Trophoblast cell (in vitro differentiated cells and primary cell): ENCODE results near the gene FITM1.

Experiments used
- DNase-seq, 2 donors: peaks; one replicate each; pipeline ENCODE4 v3.0.0-alpha.2; 2016
- H2AFZ ChIP-seq: 2 replicates; pipeline ENCODE4 v1.6.1; 2013; ENCODE audit warnings: low read length, moderate library complexity, mild to moderate bottlenecking; ENCODE audit not compliant: insufficient read depth, poor library complexity
- H2AK5ac ChIP-seq: 2 replicates; pipeline ENCODE4 v1.6.1; 2013; ENCODE audit warnings: mild to moderate bottlenecking, low read length
- H2BK120ac ChIP-seq: 2 replicates; pipeline ENCODE4 v1.6.1; 2013; ENCODE audit warnings: low read length, mild to moderate bottlenecking, moderate library complexity; ENCODE audit not compliant: insufficient read depth, poor library complexity
- H2BK12ac ChIP-seq: 2 replicates; pipeline ENCODE4 v1.6.1; 2013; ENCODE audit warnings: mild to moderate bottlenecking, low read length, moderate library complexity
- H2BK5ac ChIP-seq: 2 replicates; pipeline ENCODE4 v1.6.1; 2013; ENCODE audit warnings: low read length, low read depth, moderate library complexity, mild to moderate bottlenecking; ENCODE audit not compliant: poor library complexity
- H3K14ac ChIP-seq: 2 replicates; pipeline ENCODE4 v1.6.1; 2013; ENCODE audit warnings: mild to moderate bottlenecking, low read length
- H3K18ac ChIP-seq: 2 replicates; pipeline ENCODE4 v1.6.1; 2013; ENCODE audit warnings: mild to moderate bottlenecking, low read length
- H3K23ac ChIP-seq: 2 replicates; pipeline ENCODE4 v1.6.1; 2013; ENCODE audit warnings: low read length
- H3K27ac ChIP-seq: 2 replicates; pipeline ENCODE4 v1.5.1; 2013; ENCODE audit warnings: low read depth, mild to moderate bottlenecking, inconsistent platforms, low read length, moderate library complexity
- H3K27me3 ChIP-seq: 2 replicates; pipeline ENCODE4 v1.6.1; 2013; ENCODE audit warnings: inconsistent platforms, mild to moderate bottlenecking, low read length, moderate library complexity; ENCODE audit not compliant: insufficient read depth
- H3K36me3 ChIP-seq, 2 experiments: 1 replicate in 1 of 2; 2 replicates in 1 of 2; pipeline ENCODE4 v1.6.1; 2013; ENCODE audit warnings: low read length in 2 of 2, mild to moderate bottlenecking in 2 of 2, moderate library complexity in 1 of 2; ENCODE audit not compliant: insufficient read depth in 2 of 2, control insufficient read depth in 1 of 2
- H3K4ac ChIP-seq: 2 replicates; pipeline ENCODE4 v1.6.1; 2013; ENCODE audit warnings: low read depth, mild to moderate bottlenecking, low read length, moderate library complexity
- H3K4me1 ChIP-seq, 2 experiments: 1 replicate in 1 of 2; 2 replicates in 1 of 2; pipeline ENCODE4 v1.6.1; 2013; ENCODE audit warnings: low read length in 2 of 2, mild to moderate bottlenecking in 2 of 2, moderate library complexity in 1 of 2; ENCODE audit not compliant: insufficient read depth in 2 of 2, control insufficient read depth in 1 of 2
- H3K4me2 ChIP-seq: 2 replicates; pipeline ENCODE4 v1.6.1; 2013; ENCODE audit warnings: inconsistent platforms, mild to moderate bottlenecking, low read length, moderate library complexity
- H3K4me3 ChIP-seq: 2 replicates; pipeline ENCODE4 v1.5.1; 2013; ENCODE audit warnings: mild to moderate bottlenecking, low read depth, low read length, inconsistent platforms
- H3K79me1 ChIP-seq: one replicate; pipeline ENCODE4 v1.6.1; 2013; ENCODE audit warnings: low read length
- H3K79me2 ChIP-seq: 2 replicates; pipeline ENCODE4 v1.6.1; 2013; ENCODE audit warnings: low read length, mild to moderate bottlenecking; ENCODE audit not compliant: control insufficient read depth, insufficient read depth, poor library complexity
- H3K9ac ChIP-seq: 2 replicates; pipeline ENCODE4 v1.6.1; 2013; ENCODE audit warnings: mild to moderate bottlenecking, low read length
- H3K9me3 ChIP-seq: 2 replicates; pipeline ENCODE4 v1.6.1; 2013; ENCODE audit warnings: low read depth, mild to moderate bottlenecking, control low read depth, inconsistent platforms, low read length; ENCODE audit not compliant: insufficient read depth
- H4K12ac ChIP-seq: 2 replicates; pipeline ENCODE4 v1.6.1; 2013; ENCODE audit warnings: low read depth, mild to moderate bottlenecking, low read length, moderate library complexity
- H4K8ac ChIP-seq: 2 replicates; pipeline ENCODE4 v1.6.1; 2013; ENCODE audit warnings: low read depth, mild to moderate bottlenecking, low read length, moderate library complexity
- H4K91ac ChIP-seq: one replicate; pipeline ENCODE4 v1.6.1; 2013; ENCODE audit warnings: low read depth, mild to moderate bottlenecking, low read length, moderate library complexity
- WGBS: extraction: QIAGEN DNeasy Blood & Tissue Kit; methylation state at CpG from one replicate; pipeline ENCODE4 v1.1.7; 2013; ENCODE audit warnings: missing lambda C conversion rate; ENCODE audit not compliant: insufficient read length, insufficient coverage; ENCODE audit errors: extremely low coverage; 5-methylcytosine and 5-hydroxymethylcytosine counted together

FITM1 gene

DNA sequence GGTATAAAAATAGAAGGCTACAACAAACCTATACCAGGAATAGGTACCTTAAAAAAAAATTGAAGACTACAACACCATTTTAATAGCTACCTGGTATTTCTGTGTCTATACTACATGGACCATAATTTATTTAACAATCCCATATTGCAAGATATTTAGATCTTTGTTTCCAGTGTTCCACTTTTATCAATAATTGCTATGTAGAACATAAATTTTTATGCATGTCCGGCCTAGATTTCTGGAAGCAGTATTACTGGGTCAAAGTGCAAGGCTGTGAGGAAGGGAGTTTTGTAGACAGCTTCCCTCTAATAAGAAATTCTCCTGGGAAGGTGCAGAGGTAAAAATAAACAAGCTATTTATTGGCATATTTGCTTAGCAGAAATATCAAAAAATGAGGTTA, 19.9 kb upstream of the FITM1 start:
- Histone ChIP-seq H3K27ac (no peak overlapping the region), H2AK5ac (no peak overlapping the region), H2BK120ac (no peak overlapping the region), H3K9ac (no peak overlapping the region), H2BK12ac (no peak overlapping the region), H2AFZ (no peak overlapping the region), H3K4me2 (no peak overlapping the region), H4K8ac (no peak overlapping the region), H3K79me1 (peaks cover 10% of the 10 kb centered on the region), H3K27me3 (no peaks in the 10 kb centered on the region), H3K79me2 (peaks cover 9% of the 10 kb centered on the region), H3K4me3 (no peak overlapping the region), H3K36me3 (no peaks in the 10 kb centered on the region), H3K4me1 (peaks cover under 1 to 1% of the 10 kb centered on the region in 2 experiments), H3K18ac (no peak overlapping the region), H4K12ac (no peak overlapping the region), H3K23ac (no peak overlapping the region), H3K9me3 (no peaks in the 10 kb centered on the region), H3K14ac (no peak overlapping the region), H2BK5ac (no peak overlapping the region), H3K4ac (no peak overlapping the region), H4K91ac (no peak overlapping the region)
- no CpG with 5 or more reads among the region's 1 CpG for WGBS
- no peak for DNase-seq

DNA sequence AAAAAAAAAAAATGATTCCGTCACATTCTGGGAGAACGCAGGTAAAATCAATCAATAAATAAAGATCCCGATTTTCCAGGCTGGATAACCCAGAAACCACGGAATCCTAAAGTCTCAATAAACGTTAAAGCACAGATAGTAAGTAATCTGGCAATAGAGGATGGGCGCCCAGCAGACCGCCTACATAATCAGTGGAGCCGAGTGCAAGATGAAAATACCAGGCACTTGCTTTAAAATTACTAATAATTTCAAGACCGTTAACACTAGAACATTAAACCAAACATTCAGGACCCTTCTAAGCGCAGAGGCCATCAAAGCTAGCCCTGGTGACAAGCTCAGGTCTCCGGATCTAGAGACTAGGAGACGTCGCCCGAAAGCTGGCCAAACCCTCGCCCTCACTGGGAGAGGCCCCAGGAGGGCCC, 17.1 kb upstream of the FITM1 start:
- H2BK12ac ChIP-seq: peak overlapping the region; percentile 23
- H3K23ac ChIP-seq: no peak overlapping the region
- WGBS: no CpG with 5 or more reads among the region's 15 CpGs

DNA sequence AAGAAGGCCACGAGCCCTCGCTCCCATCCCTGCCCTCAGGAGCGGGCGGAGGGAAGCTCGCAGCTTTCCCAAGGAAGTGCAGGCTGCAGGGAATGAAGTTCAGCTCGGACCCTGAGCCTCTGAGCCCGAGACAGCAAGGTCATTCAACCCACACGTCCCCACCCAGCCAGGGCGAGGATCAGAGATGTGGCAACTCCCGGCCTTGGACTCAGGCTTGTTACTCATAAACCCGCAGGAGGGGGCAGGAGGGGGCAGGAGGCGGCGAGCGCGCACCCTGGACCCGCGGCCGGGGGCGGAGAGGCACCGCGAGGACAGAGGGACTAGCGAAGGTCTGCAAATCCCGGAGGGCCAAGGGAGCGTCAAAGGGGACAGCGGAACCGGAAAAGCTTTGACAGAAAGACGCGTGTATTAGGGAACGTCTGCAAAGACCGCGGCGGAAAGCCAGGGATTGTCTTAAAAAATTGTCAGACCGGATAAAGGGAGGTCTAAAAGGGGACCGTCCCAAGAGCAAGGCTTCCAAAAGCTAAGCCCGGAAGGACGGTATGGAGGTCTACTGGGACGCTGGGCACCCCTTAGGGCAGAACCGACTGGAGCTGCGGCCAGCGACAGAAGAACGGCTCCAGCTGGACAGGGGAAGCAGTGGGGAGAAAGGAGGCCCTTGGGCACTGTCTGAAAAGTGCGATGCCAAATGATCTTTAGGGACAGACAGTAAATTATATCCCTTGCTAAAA, 16.5 kb upstream of the FITM1 start:
- Histone ChIP-seq H3K36me3 (peaks cover 7 to 17% of the 10 kb centered on the region in 2 experiments), H2BK5ac (peak overlapping the region; percentile 84), H3K9me3 (no peaks in the 10 kb centered on the region), H4K8ac (peak overlapping the region; percentile 94), H2AK5ac (peak overlapping the region; percentile 52), H3K14ac (peak overlapping the region; percentile 97), H3K79me2 (peaks cover 9% of the 10 kb centered on the region), H3K4ac (peak overlapping the region; percentile 80), H3K4me3 (peak overlapping the region; percentile 72), H2BK120ac (peak overlapping the region; percentile 88), H3K9ac (peak overlapping the region; percentile 89), H3K18ac (peak overlapping the region; percentile 94), H3K27ac (peak overlapping the region; percentile 94), H3K4me1 (peaks cover 3 to 9% of the 10 kb centered on the region in 2 experiments), H3K79me1 (peaks cover 10% of the 10 kb centered on the region), H3K4me2 (peak overlapping the region; percentile 64), H2AFZ (peak overlapping the region; percentile 97), H4K91ac (peak overlapping the region; percentile 88), H3K27me3 (no peaks in the 10 kb centered on the region), H2BK12ac (peak overlapping the region; percentile 23), H4K12ac (peak overlapping the region; percentile 97), H3K23ac (no peak overlapping the region)
- DNase-seq: peak; percentile 89 to 91
- WGBS: no CpG with 5 or more reads among the region's 42 CpGs

More for the DNA sequence above, 17.1 kb upstream of the FITM1 start:
- peak overlapping the region; percentile 97 for H2AFZ ChIP-seq
- H3K18ac ChIP-seq: peak overlapping the region; percentile 94
- peaks cover 10% of the 10 kb centered on the region for H3K79me1 ChIP-seq
- peak overlapping the region; percentile 71 for H3K9ac ChIP-seq
- no peaks in the 10 kb centered on the region for H3K9me3 ChIP-seq
- H4K8ac ChIP-seq: peak overlapping the region; percentile 94
- H4K12ac ChIP-seq: peak overlapping the region; percentile 97
- peaks cover 3 to 9% of the 10 kb centered on the region in 2 experiments for H3K4me1 ChIP-seq
- H3K79me2 ChIP-seq: peaks cover 9% of the 10 kb centered on the region
- no peak for DNase-seq
- H3K27ac ChIP-seq: peak overlapping the region; percentile 94
- peak overlapping the region; percentile 84 for H2BK5ac ChIP-seq
- H2AK5ac ChIP-seq: peak overlapping the region; percentile 52
- peak overlapping the region; percentile 97 for H3K14ac ChIP-seq
- H3K4me2 ChIP-seq: peak overlapping the region; percentile 64
- peak overlapping the region; percentile 72 for H3K4me3 ChIP-seq
- no peaks in the 10 kb centered on the region for H3K27me3 ChIP-seq
- H4K91ac ChIP-seq: peak overlapping the region; percentile 88
- peak overlapping the region; percentile 88 for H2BK120ac ChIP-seq
- peak overlapping the region; percentile 80 for H3K4ac ChIP-seq
- H3K36me3 ChIP-seq: peaks cover 6 to 12% of the 10 kb centered on the region in 2 experiments

DNA sequence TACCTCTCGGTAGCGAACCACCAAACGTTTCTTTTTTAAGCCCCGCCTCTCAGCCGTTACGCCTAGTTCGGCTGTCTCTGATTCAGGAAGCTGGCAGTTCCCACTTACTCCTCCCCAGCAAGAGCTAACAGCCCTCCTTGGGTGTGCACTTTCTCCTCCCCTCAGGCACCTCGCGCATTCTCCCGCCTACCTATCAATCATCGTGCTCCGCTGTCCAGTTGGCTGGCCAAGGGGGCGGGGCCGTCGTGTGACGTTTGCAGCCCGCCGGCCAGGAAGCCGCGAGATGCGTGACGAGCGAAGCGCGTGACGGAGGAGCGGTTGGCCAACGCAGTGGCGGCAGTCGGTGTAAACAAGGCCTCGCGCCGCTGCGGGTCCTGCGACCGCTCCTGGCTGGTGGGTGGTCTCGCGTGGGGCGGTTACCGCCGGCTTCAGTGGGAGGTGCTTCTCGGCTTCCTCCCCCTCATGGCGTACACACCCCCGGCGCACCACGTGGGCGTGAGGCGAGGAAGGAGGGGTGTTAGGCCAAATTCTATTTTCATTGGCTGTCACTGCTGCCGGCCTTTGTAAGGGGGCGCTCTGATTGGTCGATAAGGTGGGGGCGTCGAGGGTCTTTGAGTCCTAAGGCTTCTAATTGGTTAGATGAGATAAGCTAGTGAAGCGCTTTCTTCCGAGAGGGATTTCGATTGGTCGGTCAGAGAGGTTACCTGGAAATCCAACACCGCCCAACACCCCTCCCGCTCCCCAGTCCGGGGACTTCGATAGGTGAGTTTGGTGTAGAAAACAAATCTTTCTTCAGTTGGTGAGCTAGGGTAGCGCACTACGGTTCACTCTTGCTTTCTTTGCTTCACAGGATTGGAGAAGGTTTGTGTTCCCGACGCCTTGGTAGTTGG, 15.7 kb upstream of the FITM1 start, which contains the start of the genes DCAF11 and NRL:
DCAF11 (plus strand) TSS at position 246 of the 890 bp plus-strand sequence. CDS start 818 bp downstream, outside the sequence.
NRL (minus strand) TSS at position 418 of the 890 bp plus-strand sequence. CDS start 32,101 bp downstream, outside the sequence.
- Histone ChIP-seq H3K4me1 (peaks cover 3 to 9% of the 10 kb centered on the region in 2 experiments), H4K8ac (peak within 1 kb of the TSS; percentile 94), H3K4ac (peak within 1 kb of the TSS; percentile 80), H3K4me3 (peak within 1 kb of the TSS; percentile 89), H4K12ac (peak within 1 kb of the TSS; percentile 97), H2AFZ (peak within 1 kb of the TSS; percentile 97), H4K91ac (peak within 1 kb of the TSS; percentile 88), H3K23ac (no peak within 1 kb of the TSS), H3K18ac (peak within 1 kb of the TSS; percentile 94), H3K27me3 (no peaks in the 10 kb centered on the region), H2BK120ac (peak within 1 kb of the TSS; percentile 88), H3K14ac (peak within 1 kb of the TSS; percentile 97), H3K79me2 (peaks cover 9% of the 10 kb centered on the region), H3K79me1 (peaks cover 10% of the 10 kb centered on the region), H3K9me3 (peaks cover 2% of the 10 kb centered on the region), H3K27ac (peak within 1 kb of the TSS; percentile 94), H2AK5ac (peak within 1 kb of the TSS; percentile 52), H3K9ac (peak within 1 kb of the TSS; percentile 89), H3K4me2 (peak within 1 kb of the TSS; percentile 86), H2BK12ac (peak within 1 kb of the TSS; percentile 82), H3K36me3 (peaks cover 14 to 25% of the 10 kb centered on the region in 2 experiments), H2BK5ac (peak within 1 kb of the TSS; percentile 84)
- DNase-seq: peak; percentile 99 to 100
- no CpG with 5 or more reads among the region's 65 CpGs for WGBS
